Heart left ventricle (tissue), 16 donors: ENCODE measurements around the gene TNFAIP8L2. TPM values are rescaled to one million over a fixed set of nuclear protein-coding genes. Genes with fewer than 3 reads are reported as not detected.

Experiments
- ATAC-seq, 4 donors: fragments of 200-7000 bp; cut with Tn5 transposase; one replicate each; pipeline ENCODE4 v1.9.1; 2020 to 2022; ENCODE audit warnings: moderate library complexity in 4 of 4, mild to moderate bottlenecking in 3 of 4, moderate number of reproducible peaks in 1 of 4
- DNase-seq, 5 donors: peaks; one replicate each; pipeline ENCODE4 v3.0.0-alpha.2; 2020
- H3K27ac ChIP-seq, 12 donors: fragments of 200-600 bp; sonication (generic) in 4 of 12; one replicate each; pipeline versions ENCODE4 v1.5.0 to v1.8.0; 2016 to 2022; ENCODE audit warnings: mild to moderate bottlenecking in 2 of 12
- H3K27me3 ChIP-seq, 9 donors: fragments of 200-600 bp; sonication (generic) in 2 of 9; one replicate each; pipeline versions ENCODE4 v1.5.1 to v1.8.0; 2016 to 2022; ENCODE audit warnings: mild to moderate bottlenecking in 3 of 9
- H3K36me3 ChIP-seq, 9 donors: fragments of 200-600 bp; sonication (generic) in 2 of 9; one replicate each; pipeline versions ENCODE4 v1.5.0 to v1.8.0; 2018 to 2022; ENCODE audit warnings: mild to moderate bottlenecking in 2 of 9
- H3K4me1 ChIP-seq, 12 donors: fragments of 200-600 bp; sonication (generic) in 4 of 12; one replicate each; pipeline versions ENCODE4 v1.5.0 to v1.8.0; 2016 to 2022; ENCODE audit warnings: mild to moderate bottlenecking in 3 of 12
- H3K4me3 ChIP-seq, 12 donors: fragments of 200-600 bp; sonication (generic) in 4 of 12; one replicate each; pipeline versions ENCODE4 v1.5.0 to v1.8.0; 2017 to 2022; ENCODE audit warnings: mild to moderate bottlenecking in 9 of 12, moderate library complexity in 4 of 12
- H3K9me3 ChIP-seq, 12 donors: fragments of 200-600 bp; sonication (generic) in 4 of 12; one replicate each; pipeline versions ENCODE4 v1.5.0 to v1.8.0; 2016 to 2022; ENCODE audit warnings: mild to moderate bottlenecking in 1 of 12
- POLR2A ChIP-seq, 2 donors: fragments of 450-650 bp; IDR thresholded peaks; one replicate each; pipeline ENCODE4 v1.6.1; 2017; ENCODE audit warnings: antibody characterized with exemption in 2 of 2, mild to moderate bottlenecking in 2 of 2, moderate library complexity in 2 of 2
- WGBS, 4 donors: extraction: QIAGEN DNeasy Blood & Tissue Kit in 2 of 4; methylation state at CpG; one replicate each; pipeline versions ENCODE4 v1.1.5 to v1.1.7; 2013 to 2018; 5-methylcytosine and 5-hydroxymethylcytosine counted together
- intact Hi-C, 10 donors: fragments of 100-400 bp; cut with DNase I; formaldehyde crosslinking; loops; one replicate each; pipeline versions ENCODE4 v1.11.1 to v1.14.2; 2022
- polyA plus RNA-seq, 2 donors: library from polyadenylated mRNA; stranded (reverse); fragments of 200-250 nt; gene quantifications; one replicate each; pipeline ENCODE4 v1.2.3, GENCODE V29; 2013
- total RNA-seq, 9 donors: library from RNA; depleted of rRNA in 2 of 9; stranded (reverse); fragments of >200 nt in 2 of 9; fragmentation: NEBNext Ultra II Directional in 3 of 9; extraction: Animal tissue kit (Norgen Biotek cat#: 25700) in 3 of 9; gene quantifications; one replicate each; pipeline versions ENCODE4 v1.1.0 to v1.2.4, GENCODE V29; 2016 to 2023
- TF ChIP-seq, protein P1 (sequence below), 12 donors: fragments of 200-600 bp; sonication (generic) in 4 of 12; IDR thresholded peaks; one replicate each; pipeline versions ENCODE4 v1.5.0 to v1.8.0; 2018 to 2022; ENCODE audit warnings: antibody characterized with exemption in 12 of 12, mild to moderate bottlenecking in 5 of 12
- donor health status: ischemic (EF 13 %, LVEDD 7.1; RV severe dilation, severe dysfunction).
- donor health status: healthy with polysubstance abuse.
- donor health status: DM: no; HTN: yes; CAD: no.
- donor health status: DM: no; HTN: no; CAD: no.
- donor health status: ischemic (EF 25% LVEDD 6.9; RV normal size, moderate dysfunction).
- donor health status: ischemic (EF 25% LVEDD 5.7; RV mildly dilated, moderate dysfunction).
- donor health status: healthy.
- donor health status: DM: yes; HTN: yes; CAD: no.
- donor health status: ischemic (EF 35%, LVEDD 5.7; RV mildly dilated, moderate dysfunction).
- donor health status: nonischemic (EF 11% LVEDD 7.7; RV severe dilation, severe dysfunction).
- donor health status: DM: yes; HTN: yes; CAD: no.
- donor health status: PGD.
- donor health status: ischemic (EF 29% LVEDD 5.4; RV normal size, mild dysfunction).
- donor health status: nonischemic (EF 23%, LVEDD 6.1; RV moderate dilation, normal function).

TNFAIP8L2 gene
- total and polyA plus RNA-seq, 11 donors: 0.49 to 7.9 (median 1.6) TPM

DNA sequence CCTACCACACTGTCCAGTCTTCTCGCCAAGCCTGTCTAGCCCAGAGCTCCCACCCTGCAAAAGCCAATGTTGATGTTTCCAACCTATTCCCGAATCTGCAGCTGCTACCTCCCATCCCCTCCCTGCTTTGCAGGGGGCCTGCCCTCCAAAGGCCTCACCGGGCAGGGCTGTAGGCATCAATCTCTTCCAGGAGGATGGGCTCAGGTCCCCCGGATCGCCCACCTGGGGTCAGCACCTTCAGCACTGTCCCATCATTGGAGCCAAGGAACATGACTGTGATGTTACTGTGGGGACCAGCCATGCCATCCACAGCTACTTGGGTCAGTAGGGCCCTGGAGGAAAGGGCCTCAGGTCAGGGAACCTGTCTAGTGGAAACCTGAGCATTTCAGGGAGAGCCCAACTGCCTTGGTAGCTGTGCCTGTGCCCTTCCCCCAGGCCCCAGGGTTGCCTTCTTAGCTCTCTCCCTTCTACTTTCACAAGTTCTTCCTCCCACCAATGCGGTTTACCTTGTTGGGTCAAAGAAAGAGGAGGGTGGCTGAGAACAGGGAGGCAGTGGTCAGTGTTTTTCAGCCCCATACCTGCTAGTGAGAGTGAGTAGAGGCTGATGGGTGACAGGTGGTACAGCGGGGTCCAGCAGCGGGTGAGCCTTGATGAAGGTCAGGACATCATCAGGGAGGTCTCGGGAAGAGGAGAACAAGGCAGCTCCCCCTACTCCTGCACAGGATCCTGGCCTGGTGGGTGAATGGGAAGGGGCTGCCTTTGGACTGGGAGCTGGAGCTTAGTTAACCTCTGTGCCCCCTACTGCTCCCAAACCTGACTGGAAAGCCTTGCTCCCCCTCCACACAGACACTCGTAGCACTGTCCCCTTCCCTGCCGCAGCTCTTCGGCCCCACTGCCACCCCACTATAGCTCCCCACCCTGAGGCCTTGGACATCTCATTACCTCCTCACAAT is 20.7 kb upstream of the TNFAIP8L2 start:
- no peak for DNase-seq
- Histone ChIP-seq H3K27ac (no peak overlapping the region), H3K4me3 (no peak overlapping the region), H3K36me3 (peaks cover 2 to 80% (median 64%) of the 10 kb centered on the region in 9 donors), H3K27me3 (no peaks in the 10 kb centered on the region), H3K4me1 (peaks cover 0 to 20% (median 1%) of the 10 kb centered on the region in 12 donors), H3K9me3 (no peaks in the 10 kb centered on the region)
- intact Hi-C loops: no loop called here
- 85 to 92% (median 89%) methylated on average over 11 to 12 of the region's 12 CpGs for WGBS, 4 donors
- TF ChIP-seq, protein P1, sequence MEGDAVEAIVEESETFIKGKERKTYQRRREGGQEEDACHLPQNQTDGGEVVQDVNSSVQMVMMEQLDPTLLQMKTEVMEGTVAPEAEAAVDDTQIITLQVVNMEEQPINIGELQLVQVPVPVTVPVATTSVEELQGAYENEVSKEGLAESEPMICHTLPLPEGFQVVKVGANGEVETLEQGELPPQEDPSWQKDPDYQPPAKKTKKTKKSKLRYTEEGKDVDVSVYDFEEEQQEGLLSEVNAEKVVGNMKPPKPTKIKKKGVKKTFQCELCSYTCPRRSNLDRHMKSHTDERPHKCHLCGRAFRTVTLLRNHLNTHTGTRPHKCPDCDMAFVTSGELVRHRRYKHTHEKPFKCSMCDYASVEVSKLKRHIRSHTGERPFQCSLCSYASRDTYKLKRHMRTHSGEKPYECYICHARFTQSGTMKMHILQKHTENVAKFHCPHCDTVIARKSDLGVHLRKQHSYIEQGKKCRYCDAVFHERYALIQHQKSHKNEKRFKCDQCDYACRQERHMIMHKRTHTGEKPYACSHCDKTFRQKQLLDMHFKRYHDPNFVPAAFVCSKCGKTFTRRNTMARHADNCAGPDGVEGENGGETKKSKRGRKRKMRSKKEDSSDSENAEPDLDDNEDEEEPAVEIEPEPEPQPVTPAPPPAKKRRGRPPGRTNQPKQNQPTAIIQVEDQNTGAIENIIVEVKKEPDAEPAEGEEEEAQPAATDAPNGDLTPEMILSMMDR (IDR thresholded peaks at IDR 0.05): peak in 1 of 12 donors; percentile 9
- TF ChIP-seq POLR2A (IDR thresholded peaks at IDR 0.05): no peak
- no peak for ATAC-seq

DNA sequence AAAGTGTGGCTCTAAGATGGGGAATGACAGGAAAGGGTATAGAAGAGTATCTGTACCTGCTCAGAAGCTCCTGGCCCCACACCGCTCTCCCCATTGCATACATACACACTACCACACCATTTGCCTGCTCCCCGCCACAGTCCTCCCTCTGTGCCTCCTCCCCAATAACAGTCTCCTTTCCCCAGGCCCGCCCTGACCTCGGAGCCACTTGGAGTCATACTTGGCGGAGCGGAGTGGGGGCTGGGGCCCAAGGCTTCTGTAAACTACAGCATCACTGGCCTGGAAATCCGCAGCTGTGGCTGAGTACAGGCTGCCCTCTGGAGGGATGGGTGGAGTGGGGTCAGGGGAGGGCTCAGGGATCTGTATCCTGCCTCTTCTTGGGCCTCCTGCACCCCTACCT is 18.7 kb upstream of the TNFAIP8L2 start:
- H3K36me3 ChIP-seq: peaks cover 2 to 86% (median 72%) of the 10 kb centered on the region in 9 donors
- no peaks in the 10 kb centered on the region for H3K27me3 ChIP-seq
- no peak overlapping the region for H3K4me3 ChIP-seq
- peaks cover 3 to 19% (median 9%) of the 10 kb centered on the region in 12 donors for H3K4me1 ChIP-seq
- no peak overlapping the region for H3K27ac ChIP-seq
- intact Hi-C loops: no loop called here
- no peaks in the 10 kb centered on the region for H3K9me3 ChIP-seq
- ATAC-seq: no peak
- DNase-seq: no peak
- no peak for TF ChIP-seq POLR2A (IDR thresholded peaks at IDR 0.05)
- TF ChIP-seq, protein P1 (IDR thresholded peaks at IDR 0.05): no peak
- 94 to 97% (median 94%) methylated on average over 6 to 7 of the region's 7 CpGs for WGBS, 4 donors

DNA sequence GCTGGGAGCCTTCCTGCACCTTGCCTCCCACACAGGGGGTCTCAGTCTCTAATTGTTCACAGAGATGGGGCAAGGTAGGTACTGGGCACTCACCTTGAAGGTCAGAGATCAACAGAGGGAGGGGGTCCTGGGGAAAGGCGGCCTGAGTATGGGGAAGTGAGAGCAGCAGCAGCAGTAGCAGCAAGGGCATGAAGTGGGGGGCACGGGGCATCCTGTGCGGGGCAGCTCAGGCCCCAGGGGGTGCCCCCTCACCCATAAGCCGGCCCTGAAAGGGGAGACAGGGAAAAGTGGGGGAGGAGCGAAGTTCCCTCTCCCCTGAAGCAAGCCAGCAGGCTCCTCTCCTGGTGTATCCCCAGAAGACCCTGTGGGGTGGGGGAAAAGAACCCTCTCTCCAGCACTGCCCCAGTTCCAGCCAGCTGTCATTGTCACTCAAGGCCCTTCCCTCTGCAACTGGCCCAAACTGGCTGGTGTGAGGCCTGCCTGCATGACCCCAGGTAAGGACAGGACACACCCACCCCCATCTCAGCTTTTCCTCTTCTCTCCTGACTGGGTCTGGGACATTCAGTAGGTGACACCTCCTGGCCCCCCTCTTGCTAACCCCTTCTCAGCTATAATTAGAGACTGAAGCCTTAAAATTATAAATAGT is 13.9 kb upstream of the TNFAIP8L2 start:
- Histone ChIP-seq H3K9me3 (no peaks in the 10 kb centered on the region), H3K36me3 (peaks cover 0 to 45% (median 31%) of the 10 kb centered on the region in 9 donors), H3K27ac (peak overlapping the region; percentile 79 to 92 (median 87)), H3K4me3 (peak overlapping the region in 1 of 12 donors; percentile 12), H3K4me1 (peaks cover 13 to 56% (median 38%) of the 10 kb centered on the region in 12 donors), H3K27me3 (peaks cover 0 to 5% (median 0%) of the 10 kb centered on the region in 9 donors)
- no peak for TF ChIP-seq POLR2A (IDR thresholded peaks at IDR 0.05)
- TF ChIP-seq, protein P1 (IDR thresholded peaks at IDR 0.05): no peak
- DNase-seq: peak in 4 of 5 donors; percentile 57 to 78 (median 69)
- intact Hi-C loops: loop anchor here in 1 of 10 donors (5.0 to 10.0 kb wide), 2 partner anchors 35 to 118 kb away; no protein-coding TSS in a partner anchor
- peak; percentile 27 to 61 (median 48) for ATAC-seq
- 52 to 66% (median 58%) methylated on average over 4 to 5 of the region's 5 CpGs for WGBS, 4 donors
